ENCODE measurements around the gene MRPS18A. TPM values are rescaled to one million over a fixed set of nuclear protein-coding genes. Genes with fewer than 3 reads are reported as not detected.
A peak's percentile ranks its signal among the peaks of the same experiment; 100 is the strongest.

The MRPS18A gene
- total and polyA plus RNA-seq, 2 experiments from 2014 or later = 58.6 to 62.7 TPM

DNA sequence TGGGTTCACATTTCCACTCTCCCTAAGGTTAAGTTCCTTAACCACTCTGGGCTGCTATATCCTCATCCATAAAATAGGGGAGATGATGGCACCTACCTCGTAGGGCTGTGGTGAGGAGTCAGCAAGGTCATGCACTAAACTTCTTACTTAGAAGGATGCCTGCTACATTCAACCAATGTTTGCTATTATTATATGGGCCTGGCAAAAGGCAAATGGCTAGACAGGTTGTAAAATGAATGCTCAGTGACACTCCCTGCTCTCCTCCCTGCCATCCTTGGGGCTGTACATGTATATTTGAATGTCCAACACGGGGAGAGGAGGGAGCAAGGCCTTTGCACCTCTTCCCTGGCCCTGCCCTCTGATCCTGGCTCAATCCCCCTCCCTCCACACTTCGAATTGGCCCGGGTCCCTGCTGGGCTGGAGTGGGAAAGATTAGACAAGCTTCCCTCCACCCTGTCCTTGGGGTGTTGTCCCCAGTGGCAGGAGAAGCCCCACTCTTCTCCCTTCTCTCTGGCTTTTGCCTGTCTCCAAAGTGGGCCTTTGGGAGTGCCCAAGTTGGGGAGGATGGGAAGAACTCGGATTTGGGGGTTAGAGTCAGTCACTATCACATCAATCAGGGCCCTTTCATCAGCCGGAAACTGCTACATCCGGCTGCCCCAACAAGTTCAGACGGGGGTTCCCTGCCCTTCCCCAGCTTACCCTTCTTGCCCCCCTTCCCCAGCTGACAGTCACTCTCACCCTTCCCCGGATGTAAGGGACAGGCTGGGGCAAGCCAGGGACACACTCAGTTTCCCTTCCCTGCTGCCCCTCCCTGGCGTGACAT is 46.1 kb upstream of the MRPS18A start:
- Histone ChIP-seq H3F3A (replicated peaks; ENCODE audit: low read depth) (no peaks in the 10 kb centered on the region), H3K9me2 (ENCODE audit: insufficient read depth) (no peaks in the 10 kb centered on the region), H3K36me3 (ENCODE audit: insufficient read depth) (peaks cover 6% of the 10 kb centered on the region; the same call in 1 of the 2 replicates), H4K20me1 (replicated peaks; ENCODE audit: insufficient read depth) (no peaks in the 10 kb centered on the region), H3K4me1 (ENCODE audit: insufficient read depth) (no peaks in the 10 kb centered on the region), H3K79me2 (replicated peaks; ENCODE audit: insufficient read depth) (no peaks in the 10 kb centered on the region), H3K4me2 (no peak overlapping the region), H3K4me3 (no peak overlapping the region), H2AFZ (peak overlapping the region; percentile 80), H3K27me3 (ENCODE audit: insufficient read depth) (no peaks in the 10 kb centered on the region), H3K27ac (ENCODE audit: low read depth) (no peak overlapping the region)
- ATAC-seq (no peak), DNase-seq (ENCODE audit: low spot score) (no peak)
- Mint-ChIP-seq H3K36me3 (ENCODE audit: low read depth) (no peaks in the 10 kb centered on the region), H3K27me3 (ENCODE audit: insufficient read depth, low read depth, poor library complexity) (peaks cover 7% of the 10 kb centered on the region), H3K27ac (no peak overlapping the region), H3K9me3 (peaks cover 18% of the 10 kb centered on the region; the same call in 2 of the 3 replicates), H3K4me1 (peaks cover 12% of the 10 kb centered on the region; the same call in 2 of the 3 replicates), H3K4me3 (no peak overlapping the region)
- TF ChIP-seq STAT1 (IDR thresholded peaks at IDR 0.05; ENCODE audit: unreplicated experiment) = no peak
- TF ChIP-seq CREB1 (CRISPR knock-in tag; IDR thresholded peaks at IDR 0.05; ENCODE audit: low read depth) = no peak
- TF ChIP-seq EZH2phosphoT487 (IDR thresholded peaks at IDR 0.05; ENCODE audit: unreplicated experiment) = no peak
- no peak for TF ChIP-seq EZH2 (IDR thresholded peaks at IDR 0.05; ENCODE audit: low read depth, unreplicated experiment)
- TF ChIP-seq, protein P1, sequence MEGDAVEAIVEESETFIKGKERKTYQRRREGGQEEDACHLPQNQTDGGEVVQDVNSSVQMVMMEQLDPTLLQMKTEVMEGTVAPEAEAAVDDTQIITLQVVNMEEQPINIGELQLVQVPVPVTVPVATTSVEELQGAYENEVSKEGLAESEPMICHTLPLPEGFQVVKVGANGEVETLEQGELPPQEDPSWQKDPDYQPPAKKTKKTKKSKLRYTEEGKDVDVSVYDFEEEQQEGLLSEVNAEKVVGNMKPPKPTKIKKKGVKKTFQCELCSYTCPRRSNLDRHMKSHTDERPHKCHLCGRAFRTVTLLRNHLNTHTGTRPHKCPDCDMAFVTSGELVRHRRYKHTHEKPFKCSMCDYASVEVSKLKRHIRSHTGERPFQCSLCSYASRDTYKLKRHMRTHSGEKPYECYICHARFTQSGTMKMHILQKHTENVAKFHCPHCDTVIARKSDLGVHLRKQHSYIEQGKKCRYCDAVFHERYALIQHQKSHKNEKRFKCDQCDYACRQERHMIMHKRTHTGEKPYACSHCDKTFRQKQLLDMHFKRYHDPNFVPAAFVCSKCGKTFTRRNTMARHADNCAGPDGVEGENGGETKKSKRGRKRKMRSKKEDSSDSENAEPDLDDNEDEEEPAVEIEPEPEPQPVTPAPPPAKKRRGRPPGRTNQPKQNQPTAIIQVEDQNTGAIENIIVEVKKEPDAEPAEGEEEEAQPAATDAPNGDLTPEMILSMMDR (conservative IDR thresholded peaks at IDR 0.05; ENCODE audit: low read depth in 2 of 2) = no peak
- TF ChIP-seq JUNB (IDR thresholded peaks at IDR 0.05; ENCODE audit: unreplicated experiment) = no peak
- no peak for TF ChIP-seq ZNF331 (CRISPR knock-in tag; IDR thresholded peaks at IDR 0.05; ENCODE audit: low read depth)
- no peak for TF ChIP-seq ZNF114 (CRISPR knock-in tag; IDR thresholded peaks at IDR 0.05)

DNA sequence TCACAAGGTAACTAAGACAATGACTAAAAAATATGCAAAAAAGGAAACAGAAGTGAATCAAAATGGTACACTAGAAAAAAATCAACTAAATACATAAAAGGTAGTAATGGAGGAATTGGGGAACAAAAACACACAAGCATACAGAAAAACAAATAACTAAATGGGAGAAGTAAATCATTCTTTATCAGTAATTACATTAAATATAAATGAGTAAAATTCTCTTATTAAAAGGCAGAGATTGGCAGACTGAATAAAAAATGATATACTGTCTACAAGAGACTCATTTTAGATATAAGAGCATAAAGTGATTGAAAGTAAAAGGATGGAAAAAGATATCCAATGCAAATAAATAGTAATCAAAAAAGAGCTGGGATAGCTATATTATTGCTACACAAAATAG is 43.0 kb upstream of the MRPS18A start:
- Mint-ChIP-seq H3K4me1 (peaks cover 5% of the 10 kb centered on the region), H3K4me3 (no peak overlapping the region), H3K27me3 (ENCODE audit: insufficient read depth, low read depth, poor library complexity) (peaks cover 6% of the 10 kb centered on the region), H3K27ac (no peak overlapping the region), H3K36me3 (ENCODE audit: low read depth) (no peaks in the 10 kb centered on the region), H3K9me3 (peaks cover 18% of the 10 kb centered on the region; the same call in 2 of the 3 replicates)
- no peaks in the 10 kb centered on the region for H3K27me3 ChIP-seq (ENCODE audit: insufficient read depth)
- DNase-seq (ENCODE audit: low spot score) = no peak
- H4K20me1 ChIP-seq (replicated peaks; ENCODE audit: insufficient read depth) = no peaks in the 10 kb centered on the region
- H3K4me2 ChIP-seq = no peak overlapping the region
- TF ChIP-seq, protein P1 (conservative IDR thresholded peaks at IDR 0.05; ENCODE audit: low read depth in 2 of 2) = no peak
- TF ChIP-seq STAT1 (IDR thresholded peaks at IDR 0.05; ENCODE audit: unreplicated experiment) (no peak), JUNB (IDR thresholded peaks at IDR 0.05; ENCODE audit: unreplicated experiment) (no peak), ZNF114 (CRISPR knock-in tag; IDR thresholded peaks at IDR 0.05) (no peak), ZNF331 (CRISPR knock-in tag; IDR thresholded peaks at IDR 0.05; ENCODE audit: low read depth) (no peak)
- TF ChIP-seq, protein P2, sequence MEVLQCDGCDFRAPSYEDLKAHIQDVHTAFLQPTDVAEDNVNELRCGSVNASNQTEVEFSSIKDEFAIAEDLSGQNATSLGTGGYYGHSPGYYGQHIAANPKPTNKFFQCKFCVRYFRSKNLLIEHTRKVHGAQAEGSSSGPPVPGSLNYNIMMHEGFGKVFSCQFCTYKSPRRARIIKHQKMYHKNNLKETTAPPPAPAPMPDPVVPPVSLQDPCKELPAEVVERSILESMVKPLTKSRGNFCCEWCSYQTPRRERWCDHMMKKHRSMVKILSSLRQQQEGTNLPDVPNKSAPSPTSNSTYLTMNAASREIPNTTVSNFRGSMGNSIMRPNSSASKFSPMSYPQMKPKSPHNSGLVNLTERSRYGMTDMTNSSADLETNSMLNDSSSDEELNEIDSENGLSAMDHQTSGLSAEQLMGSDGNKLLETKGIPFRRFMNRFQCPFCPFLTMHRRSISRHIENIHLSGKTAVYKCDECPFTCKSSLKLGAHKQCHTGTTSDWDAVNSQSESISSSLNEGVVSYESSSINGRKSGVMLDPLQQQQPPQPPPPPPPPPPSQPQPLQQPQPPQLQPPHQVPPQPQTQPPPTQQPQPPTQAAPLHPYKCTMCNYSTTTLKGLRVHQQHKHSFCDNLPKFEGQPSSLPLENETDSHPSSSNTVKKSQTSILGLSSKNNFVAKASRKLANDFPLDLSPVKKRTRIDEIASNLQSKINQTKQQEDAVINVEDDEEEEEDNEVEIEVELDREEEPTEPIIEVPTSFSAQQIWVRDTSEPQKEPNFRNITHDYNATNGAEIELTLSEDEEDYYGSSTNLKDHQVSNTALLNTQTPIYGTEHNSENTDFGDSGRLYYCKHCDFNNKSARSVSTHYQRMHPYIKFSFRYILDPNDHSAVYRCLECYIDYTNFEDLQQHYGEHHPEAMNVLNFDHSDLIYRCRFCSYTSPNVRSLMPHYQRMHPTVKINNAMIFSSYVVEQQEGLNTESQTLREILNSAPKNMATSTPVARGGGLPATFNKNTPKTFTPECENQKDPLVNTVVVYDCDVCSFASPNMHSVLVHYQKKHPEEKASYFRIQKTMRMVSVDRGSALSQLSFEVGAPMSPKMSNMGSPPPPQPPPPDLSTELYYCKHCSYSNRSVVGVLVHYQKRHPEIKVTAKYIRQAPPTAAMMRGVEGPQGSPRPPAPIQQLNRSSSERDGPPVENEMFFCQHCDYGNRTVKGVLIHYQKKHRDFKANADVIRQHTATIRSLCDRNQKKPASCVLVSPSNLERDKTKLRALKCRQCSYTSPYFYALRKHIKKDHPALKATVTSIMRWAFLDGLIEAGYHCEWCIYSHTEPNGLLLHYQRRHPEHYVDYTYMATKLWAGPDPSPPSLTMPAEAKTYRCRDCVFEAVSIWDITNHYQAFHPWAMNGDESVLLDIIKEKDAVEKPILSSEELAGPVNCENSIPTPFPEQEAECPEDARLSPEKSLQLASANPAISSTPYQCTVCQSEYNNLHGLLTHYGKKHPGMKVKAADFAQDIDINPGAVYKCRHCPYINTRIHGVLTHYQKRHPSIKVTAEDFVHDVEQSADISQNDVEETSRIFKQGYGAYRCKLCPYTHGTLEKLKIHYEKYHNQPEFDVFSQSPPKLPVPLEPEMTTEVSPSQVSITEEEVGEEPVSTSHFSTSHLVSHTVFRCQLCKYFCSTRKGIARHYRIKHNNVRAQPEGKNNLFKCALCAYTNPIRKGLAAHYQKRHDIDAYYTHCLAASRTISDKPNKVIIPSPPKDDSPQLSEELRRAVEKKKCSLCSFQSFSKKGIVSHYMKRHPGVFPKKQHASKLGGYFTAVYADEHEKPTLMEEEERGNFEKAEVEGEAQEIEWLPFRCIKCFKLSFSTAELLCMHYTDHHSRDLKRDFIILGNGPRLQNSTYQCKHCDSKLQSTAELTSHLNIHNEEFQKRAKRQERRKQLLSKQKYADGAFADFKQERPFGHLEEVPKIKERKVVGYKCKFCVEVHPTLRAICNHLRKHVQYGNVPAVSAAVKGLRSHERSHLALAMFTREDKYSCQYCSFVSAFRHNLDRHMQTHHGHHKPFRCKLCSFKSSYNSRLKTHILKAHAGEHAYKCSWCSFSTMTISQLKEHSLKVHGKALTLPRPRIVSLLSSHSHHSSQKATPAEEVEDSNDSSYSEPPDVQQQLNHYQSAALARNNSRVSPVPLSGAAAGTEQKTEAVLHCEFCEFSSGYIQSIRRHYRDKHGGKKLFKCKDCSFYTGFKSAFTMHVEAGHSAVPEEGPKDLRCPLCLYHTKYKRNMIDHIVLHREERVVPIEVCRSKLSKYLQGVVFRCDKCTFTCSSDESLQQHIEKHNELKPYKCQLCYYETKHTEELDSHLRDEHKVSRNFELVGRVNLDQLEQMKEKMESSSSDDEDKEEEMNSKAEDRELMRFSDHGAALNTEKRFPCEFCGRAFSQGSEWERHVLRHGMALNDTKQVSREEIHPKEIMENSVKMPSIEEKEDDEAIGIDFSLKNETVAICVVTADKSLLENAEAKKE (CRISPR knock-in tag; IDR thresholded peaks at IDR 0.05) = no peak
- H3K4me1 ChIP-seq (ENCODE audit: insufficient read depth) = 0 out of 2 replicates have a peak, but pooled peaks cover under 1% of the 10 kb centered on the region
- H3K27ac ChIP-seq (ENCODE audit: low read depth) = no peak overlapping the region
- no peak overlapping the region for H3K4me3 ChIP-seq
- H3F3A ChIP-seq (replicated peaks; ENCODE audit: low read depth) = no peaks in the 10 kb centered on the region
- no peak overlapping the region for H2AFZ ChIP-seq
- ATAC-seq = no peak
- no peaks in the 10 kb centered on the region for H3K79me2 ChIP-seq (replicated peaks; ENCODE audit: insufficient read depth)
- H3K9me2 ChIP-seq (ENCODE audit: insufficient read depth) = no peaks in the 10 kb centered on the region
- peaks cover 6% of the 10 kb centered on the region; the same call in 1 of the 2 replicates for H3K36me3 ChIP-seq (ENCODE audit: insufficient read depth)

Measured in GM23338 (cell line).